Neural crest cell (in vitro differentiated cells): ENCODE data around the gene NRBF2. TPM values are rescaled to one million over a fixed set of nuclear protein-coding genes. Genes with fewer than 3 reads are reported as not detected.

Experiments
- DNase-seq: peaks from one replicate; pipeline ENCODE4 v3.0.0; 2021; ENCODE audit warnings: low read depth, mixed read lengths, low spot score
- H3K27ac Mint-ChIP-seq: one replicate; pipeline ENCODE4 v1.8.0; 2021; ENCODE audit warnings: mild to moderate bottlenecking, mixed read lengths; ENCODE audit not compliant: unreplicated experiment
- H3K27me3 Mint-ChIP-seq: 2 replicates; pipeline ENCODE4 v1.8.0; 2021; ENCODE audit warnings: low read depth, mild to moderate bottlenecking, mixed read lengths
- H3K36me3 Mint-ChIP-seq: 2 replicates; pipeline ENCODE4 v1.8.0; 2021; ENCODE audit warnings: low read depth, mild to moderate bottlenecking, mixed read lengths
- H3K4me1 Mint-ChIP-seq: 2 replicates; pipeline ENCODE4 v1.8.0; 2021; ENCODE audit warnings: mixed read lengths
- H3K4me3 Mint-ChIP-seq: one replicate; pipeline ENCODE4 v1.8.0; 2021; ENCODE audit warnings: mild to moderate bottlenecking, mixed read lengths
- H3K9me3 Mint-ChIP-seq: 2 replicates; pipeline ENCODE4 v1.8.0; 2021; ENCODE audit warnings: mixed read lengths
- total RNA-seq: library from RNA; stranded (reverse); gene quantifications from 2 replicates; pipeline ENCODE4 v1.2.1, GENCODE V29; 2021
- TF ChIP-seq, protein P1 (sequence below): fragments of 200-600 bp; sonication (generic); conservative IDR thresholded peaks from 2 replicates; pipeline ENCODE4 v1.5.0; 2021; ENCODE audit warnings: antibody characterized with exemption, mild to moderate bottlenecking

Gene NRBF2
- total RNA-seq, 1 donor from 2014 or later: 19.3 TPM

DNA sequence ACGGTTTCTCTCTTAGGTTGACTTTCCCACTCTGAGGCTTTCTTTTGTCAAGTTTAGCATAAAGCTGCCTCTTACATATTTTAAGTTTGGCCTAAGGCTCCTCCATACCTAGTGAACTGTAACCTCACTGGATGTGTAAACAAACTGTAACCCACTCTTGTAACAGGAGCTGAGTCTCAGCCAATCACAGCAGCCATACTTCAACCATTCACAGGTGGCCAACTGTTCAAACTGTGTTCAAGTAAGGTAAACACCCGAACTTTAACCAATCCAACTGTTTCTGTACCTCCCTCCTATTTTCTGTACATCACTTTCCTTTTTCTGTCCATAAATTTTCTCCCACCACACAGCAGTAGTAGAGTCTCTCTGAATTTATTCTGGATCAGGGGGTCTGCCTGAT is 7.7 kb upstream of the NRBF2 start:
- H3K27ac Mint-ChIP-seq: no peak overlapping the region
- TF ChIP-seq, protein P1, sequence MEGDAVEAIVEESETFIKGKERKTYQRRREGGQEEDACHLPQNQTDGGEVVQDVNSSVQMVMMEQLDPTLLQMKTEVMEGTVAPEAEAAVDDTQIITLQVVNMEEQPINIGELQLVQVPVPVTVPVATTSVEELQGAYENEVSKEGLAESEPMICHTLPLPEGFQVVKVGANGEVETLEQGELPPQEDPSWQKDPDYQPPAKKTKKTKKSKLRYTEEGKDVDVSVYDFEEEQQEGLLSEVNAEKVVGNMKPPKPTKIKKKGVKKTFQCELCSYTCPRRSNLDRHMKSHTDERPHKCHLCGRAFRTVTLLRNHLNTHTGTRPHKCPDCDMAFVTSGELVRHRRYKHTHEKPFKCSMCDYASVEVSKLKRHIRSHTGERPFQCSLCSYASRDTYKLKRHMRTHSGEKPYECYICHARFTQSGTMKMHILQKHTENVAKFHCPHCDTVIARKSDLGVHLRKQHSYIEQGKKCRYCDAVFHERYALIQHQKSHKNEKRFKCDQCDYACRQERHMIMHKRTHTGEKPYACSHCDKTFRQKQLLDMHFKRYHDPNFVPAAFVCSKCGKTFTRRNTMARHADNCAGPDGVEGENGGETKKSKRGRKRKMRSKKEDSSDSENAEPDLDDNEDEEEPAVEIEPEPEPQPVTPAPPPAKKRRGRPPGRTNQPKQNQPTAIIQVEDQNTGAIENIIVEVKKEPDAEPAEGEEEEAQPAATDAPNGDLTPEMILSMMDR: no peak
- no peaks in the 10 kb centered on the region for H3K36me3 Mint-ChIP-seq
- peaks cover 2% of the 10 kb centered on the region for H3K9me3 Mint-ChIP-seq
- no peaks in the 10 kb centered on the region for H3K27me3 Mint-ChIP-seq
- H3K4me1 Mint-ChIP-seq: peaks cover 19% of the 10 kb centered on the region
- H3K4me3 Mint-ChIP-seq: no peak overlapping the region
- DNase-seq: no peak

DNA sequence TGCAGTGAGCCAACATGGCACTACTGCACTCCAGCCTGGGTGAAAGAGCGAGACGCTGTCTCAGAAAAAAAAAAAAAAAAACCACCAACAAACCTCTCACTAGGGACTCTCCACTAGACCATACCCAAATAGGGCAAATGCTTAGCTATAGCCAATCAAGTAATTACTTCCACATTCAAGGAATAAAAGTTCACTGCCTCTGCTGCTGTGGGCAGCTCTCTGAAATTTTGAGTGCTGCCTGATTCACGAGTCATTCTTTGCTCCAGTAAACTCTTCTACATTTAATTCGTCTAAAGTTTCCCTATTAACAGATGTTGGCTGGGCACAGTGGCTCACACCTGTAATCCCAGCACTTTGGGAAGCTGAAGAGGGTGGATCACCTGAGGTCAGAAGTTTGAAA is 4.7 kb upstream of the NRBF2 start:
- DNase-seq: no peak
- peaks cover 19% of the 10 kb centered on the region for H3K4me1 Mint-ChIP-seq
- H3K36me3 Mint-ChIP-seq: peaks cover 6% of the 10 kb centered on the region
- H3K4me3 Mint-ChIP-seq: peak overlapping the region; percentile 19
- H3K27ac Mint-ChIP-seq: no peak overlapping the region
- H3K9me3 Mint-ChIP-seq: peaks cover 15% of the 10 kb centered on the region
- TF ChIP-seq, protein P1: no peak
- H3K27me3 Mint-ChIP-seq: no peaks in the 10 kb centered on the region

- H3K27ac Mint-ChIP-seq: no peak overlapping the region
- H3K9me3 Mint-ChIP-seq: peaks cover 13% of the 10 kb centered on the region
- peak overlapping the region; percentile 7 for H3K4me3 Mint-ChIP-seq
- no peaks in the 10 kb centered on the region for H3K27me3 Mint-ChIP-seq
- H3K36me3 Mint-ChIP-seq: peaks cover 6% of the 10 kb centered on the region
- TF ChIP-seq, protein P1: no peak
- H3K4me1 Mint-ChIP-seq: peaks cover 21% of the 10 kb centered on the region
- no peak for DNase-seq
These were observed 3.2 kb upstream of the NRBF2 start for GRCh38 chr10:63129888-63130287.

- H3K4me3 Mint-ChIP-seq: peak overlapping the region; percentile 95
- no peaks in the 10 kb centered on the region for H3K27me3 Mint-ChIP-seq
- peaks cover 13% of the 10 kb centered on the region for H3K9me3 Mint-ChIP-seq
- TF ChIP-seq, protein P1: no peak
- H3K36me3 Mint-ChIP-seq: peaks cover 6% of the 10 kb centered on the region
- DNase-seq: no peak
- H3K27ac Mint-ChIP-seq: peak overlapping the region; percentile 67
- H3K4me1 Mint-ChIP-seq: peaks cover 28% of the 10 kb centered on the region
These were observed 475 bp upstream of the NRBF2 start for GRCh38 chr10:63132651-63133055.

GRCh38 chr10:63133821-63134557 is 861 bp downstream of the NRBF2 start:
- H3K36me3 Mint-ChIP-seq: peaks cover 6% of the 10 kb centered on the region
- DNase-seq: no peak
- H3K27ac Mint-ChIP-seq: no peak overlapping the region
- TF ChIP-seq, protein P1: no peak
- H3K27me3 Mint-ChIP-seq: no peaks in the 10 kb centered on the region
- H3K4me1 Mint-ChIP-seq: peaks cover 28% of the 10 kb centered on the region
- peak overlapping the region; percentile 95 for H3K4me3 Mint-ChIP-seq
- peaks cover 13% of the 10 kb centered on the region for H3K9me3 Mint-ChIP-seq
